ENCODE data around the gene SASH3.

Gene SASH3

DNA sequence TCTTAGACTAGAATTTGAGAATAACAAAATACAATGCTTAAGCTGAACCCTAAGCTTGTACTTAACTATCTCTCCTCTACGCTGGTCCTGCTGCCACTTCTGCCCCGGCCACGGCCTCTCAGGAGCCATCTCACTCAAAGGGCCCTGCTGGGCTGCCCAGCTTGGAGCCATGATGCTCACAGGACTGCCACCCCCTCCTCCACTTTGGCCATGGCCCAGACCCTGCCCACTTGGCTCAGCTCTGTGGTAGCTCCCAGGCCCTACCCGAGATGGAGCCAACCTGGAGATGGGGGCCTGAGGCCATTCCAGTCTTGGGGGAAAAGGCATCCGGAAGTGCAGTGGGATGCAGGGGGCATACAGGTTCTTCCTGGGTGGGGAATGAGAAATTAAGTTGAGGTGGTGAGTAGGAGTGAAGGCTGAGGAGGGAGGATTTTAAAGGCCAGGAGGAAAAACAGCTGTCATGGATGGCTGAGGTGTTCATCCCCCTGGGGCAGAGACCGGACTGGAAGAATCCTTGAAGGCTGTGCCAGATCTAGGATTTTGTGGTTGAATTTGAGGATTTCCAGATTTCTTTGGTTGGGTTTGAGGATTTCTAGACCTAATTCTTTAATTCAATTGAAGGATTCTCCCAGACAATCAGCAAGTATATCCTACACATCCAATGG is 824 bp downstream of the SASH3 start:
- no peak overlapping the region for H3K4me3 ChIP-seq (ENCODE audit: low read length)
- TF ChIP-seq, protein P1, sequence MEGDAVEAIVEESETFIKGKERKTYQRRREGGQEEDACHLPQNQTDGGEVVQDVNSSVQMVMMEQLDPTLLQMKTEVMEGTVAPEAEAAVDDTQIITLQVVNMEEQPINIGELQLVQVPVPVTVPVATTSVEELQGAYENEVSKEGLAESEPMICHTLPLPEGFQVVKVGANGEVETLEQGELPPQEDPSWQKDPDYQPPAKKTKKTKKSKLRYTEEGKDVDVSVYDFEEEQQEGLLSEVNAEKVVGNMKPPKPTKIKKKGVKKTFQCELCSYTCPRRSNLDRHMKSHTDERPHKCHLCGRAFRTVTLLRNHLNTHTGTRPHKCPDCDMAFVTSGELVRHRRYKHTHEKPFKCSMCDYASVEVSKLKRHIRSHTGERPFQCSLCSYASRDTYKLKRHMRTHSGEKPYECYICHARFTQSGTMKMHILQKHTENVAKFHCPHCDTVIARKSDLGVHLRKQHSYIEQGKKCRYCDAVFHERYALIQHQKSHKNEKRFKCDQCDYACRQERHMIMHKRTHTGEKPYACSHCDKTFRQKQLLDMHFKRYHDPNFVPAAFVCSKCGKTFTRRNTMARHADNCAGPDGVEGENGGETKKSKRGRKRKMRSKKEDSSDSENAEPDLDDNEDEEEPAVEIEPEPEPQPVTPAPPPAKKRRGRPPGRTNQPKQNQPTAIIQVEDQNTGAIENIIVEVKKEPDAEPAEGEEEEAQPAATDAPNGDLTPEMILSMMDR (conservative IDR thresholded peaks at IDR 0.05; ENCODE audit: low read length) = no peak
- no peak for DNase-seq (ENCODE audit: low read depth)

DNA sequence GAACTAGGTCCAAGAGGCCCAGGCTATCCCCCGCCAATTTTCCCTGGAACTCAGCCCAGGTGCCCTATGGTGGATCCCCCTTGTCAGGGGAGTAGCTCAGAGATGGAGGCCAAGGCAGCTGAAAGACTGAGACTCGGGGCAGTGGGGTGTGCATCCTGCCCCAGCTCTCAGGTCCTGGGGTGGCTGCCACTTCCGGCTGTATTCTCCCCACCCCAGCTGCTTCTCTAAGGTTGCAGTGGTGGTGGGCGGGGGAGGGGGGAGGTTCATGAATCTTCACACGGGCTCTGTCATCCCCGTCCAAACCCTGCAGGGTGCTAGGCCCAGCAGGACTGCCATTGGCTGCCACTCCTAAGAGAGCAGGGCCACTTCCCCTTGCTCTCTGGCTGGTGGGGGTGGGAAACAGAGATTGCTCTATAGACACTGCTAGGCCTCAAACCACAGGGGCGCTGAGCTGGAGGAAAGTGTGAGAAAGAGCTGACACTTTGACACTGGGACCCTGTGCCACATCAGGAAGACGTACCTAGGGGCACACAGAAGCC is 1.5 kb downstream of the SASH3 start:
- DNase-seq (ENCODE audit: low read depth) = no peak
- TF ChIP-seq, protein P1 (conservative IDR thresholded peaks at IDR 0.05; ENCODE audit: low read length) = no peak
- no peak overlapping the region for H3K4me3 ChIP-seq (ENCODE audit: low read length)

DNA sequence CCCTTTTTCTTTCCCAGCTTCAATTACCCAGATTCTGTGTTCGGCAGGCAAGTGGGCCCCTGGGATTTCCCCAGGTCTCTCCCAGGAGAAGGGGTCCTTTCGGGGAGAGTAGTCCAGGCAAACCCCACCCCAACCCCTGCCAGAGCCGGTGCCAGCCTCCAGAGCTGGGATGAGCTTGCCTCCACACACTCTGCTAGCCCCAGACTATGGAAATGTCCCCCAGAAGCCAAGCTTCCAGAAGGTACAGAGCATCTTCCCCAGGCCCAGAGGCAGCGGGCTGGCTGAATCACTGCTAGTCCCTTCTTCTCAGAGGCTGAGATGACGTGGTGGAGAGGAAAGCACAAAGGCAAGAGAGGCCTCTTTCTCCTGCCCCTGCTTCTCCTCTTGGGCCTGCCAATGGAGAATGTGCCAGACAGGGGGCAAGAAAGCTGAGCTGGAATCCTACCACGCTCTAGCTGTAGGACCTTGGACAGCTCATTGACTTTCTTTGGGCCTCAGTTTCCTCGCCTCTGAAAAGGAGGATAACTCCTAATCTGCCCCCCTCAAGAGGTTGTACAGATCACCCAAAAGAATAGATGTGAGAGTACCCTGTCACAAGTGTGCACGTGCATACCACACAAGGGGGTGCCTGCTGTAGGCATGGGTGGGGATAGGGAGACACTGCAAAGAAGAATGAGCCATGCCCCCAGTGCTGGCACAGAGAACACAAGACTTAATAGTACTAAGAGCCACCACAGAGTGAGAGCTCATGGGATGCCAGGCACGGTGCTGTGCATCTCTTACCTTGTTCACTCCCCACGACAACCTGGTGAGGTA is 2.1 kb downstream of the SASH3 start:
- no peak for DNase-seq (ENCODE audit: low read depth)
- TF ChIP-seq, protein P1 (conservative IDR thresholded peaks at IDR 0.05; ENCODE audit: low read length) = no peak
- H3K4me3 ChIP-seq (ENCODE audit: low read length) = no peak overlapping the region

DNA sequence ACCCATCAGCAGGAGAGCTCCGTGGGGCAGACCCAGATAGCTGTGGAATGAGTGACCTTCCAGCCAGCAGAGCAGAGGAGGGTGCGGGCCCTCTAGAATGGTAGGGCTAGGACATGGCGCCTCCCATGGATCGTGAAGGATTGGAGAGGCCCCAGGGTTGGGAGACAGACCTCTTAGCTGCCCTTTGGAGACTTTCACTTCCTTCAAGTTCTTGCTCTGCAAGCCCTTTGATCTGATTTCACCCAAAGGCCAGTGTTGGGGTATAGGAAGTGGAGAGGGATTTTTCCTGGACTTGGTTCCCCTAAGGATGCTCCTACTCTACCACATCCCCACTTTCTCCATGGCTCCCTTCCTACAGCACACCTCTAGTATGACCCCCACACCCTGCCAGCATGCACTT is 3.0 kb downstream of the SASH3 start:
- DNase-seq (ENCODE audit: low read depth) = no peak
- no peak overlapping the region for H3K4me3 ChIP-seq (ENCODE audit: low read length)
- TF ChIP-seq, protein P1 (conservative IDR thresholded peaks at IDR 0.05; ENCODE audit: low read length) = no peak

DNA sequence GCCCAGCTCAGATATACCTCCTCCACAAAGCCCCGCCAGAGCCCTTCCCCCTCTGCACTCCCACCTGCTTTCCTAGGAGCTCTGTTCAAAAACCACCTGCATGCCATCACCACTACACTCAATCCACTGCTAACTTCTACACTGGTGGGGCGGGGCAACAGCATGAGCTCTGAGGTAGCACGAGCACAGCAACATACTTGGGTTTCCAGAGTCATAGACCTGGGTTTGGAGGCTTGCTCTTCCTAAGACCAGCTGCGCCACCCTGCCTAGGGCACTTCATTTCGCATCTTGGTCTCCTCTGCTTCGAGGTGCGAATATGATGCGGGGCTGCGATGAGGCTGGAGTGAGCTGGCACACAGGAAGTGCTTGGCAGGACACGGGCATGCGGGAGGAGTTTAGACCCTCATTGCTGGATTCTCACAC is 3.6 kb downstream of the SASH3 start:
- DNase-seq (ENCODE audit: low read depth) = no peak

DNA sequence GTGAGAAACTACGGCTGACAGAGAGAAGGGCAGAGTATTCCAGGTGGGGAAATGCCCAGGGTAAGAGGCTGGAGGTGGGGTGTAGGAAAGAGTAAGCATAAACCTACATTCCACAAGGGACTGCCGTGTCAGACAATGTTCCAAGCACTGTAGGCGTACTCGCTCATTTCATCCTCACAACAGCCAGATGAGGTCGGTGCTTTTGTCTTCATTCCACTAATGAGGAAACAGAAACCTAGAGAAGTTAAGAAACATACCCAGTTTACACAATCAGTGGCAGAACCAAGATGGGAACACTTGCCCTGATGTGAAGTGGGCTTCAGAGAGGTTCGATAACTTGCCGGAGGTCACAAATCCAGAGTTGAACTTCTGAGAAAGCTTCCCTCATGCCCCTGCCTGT is 4.6 kb downstream of the SASH3 start:
- TF ChIP-seq, protein P1 (conservative IDR thresholded peaks at IDR 0.05; ENCODE audit: low read length) = no peak
- no peak overlapping the region for H3K4me3 ChIP-seq (ENCODE audit: low read length)
- DNase-seq (ENCODE audit: low read depth) = no peak

More for the DNA sequence above, 3.6 kb downstream of the SASH3 start:
- TF ChIP-seq, protein P1 (conservative IDR thresholded peaks at IDR 0.05; ENCODE audit: low read length) = no peak
- no peak overlapping the region for H3K4me3 ChIP-seq (ENCODE audit: low read length)

Measured in AG10803 (cell line).